ENCODE results near the gene TSLP. TPM values are rescaled to one million over a fixed set of nuclear protein-coding genes. Genes with fewer than 3 reads are reported as not detected.

TSLP gene
- polyA plus RNA-seq, 3 donors: 0.06 to 4.5 (median 1.5) TPM

GRCh38 chr5:111083323-111083722, 11.8 kb downstream of the TSLP start:
- no peak overlapping the region for H3K27ac ChIP-seq (ENCODE audit: low read depth, low read length)
- WGBS, 3 donors: 37 to 70% (median 39%) methylated on average over 7 of the region's 7 CpGs

- WGBS, 3 donors: 1% methylated on average over 50 of the region's 50 CpGs
- H3K27ac ChIP-seq (ENCODE audit: low read depth, low read length): no peak within 1 kb of the TSS
Observed at GRCh38 chr5:111092062-111092853, 20.7 kb downstream of the TSLP start, which contains the start of gene WDR36. WDR36 (plus strand) TSS chr5:111092348; CDS start chr5:111092457, 109 bp downstream.

- H3K27ac ChIP-seq (ENCODE audit: low read depth, low read length): no peak overlapping the region
- 82 to 88% (median 82%) methylated on average over 1 of the region's 1 CpG for WGBS, 3 donors
Observed at GRCh38 chr5:111095982-111096381, 24.5 kb downstream of the TSLP start.

- H3K27ac ChIP-seq (ENCODE audit: low read depth, low read length): no peak overlapping the region
- 53 to 76% (median 57%) methylated on average over 1 of the region's 1 CpG for WGBS, 3 donors
Observed at GRCh38 chr5:111099058-111099778, 27.7 kb downstream of the TSLP start.

GRCh38 chr5:111106320-111106948, 34.9 kb downstream of the TSLP start:
- 93 to 96% (median 94%) methylated on average over 2 of the region's 2 CpGs for WGBS, 3 donors
- no peak overlapping the region for H3K27ac ChIP-seq (ENCODE audit: low read depth, low read length)

- no peak overlapping the region for H3K27ac ChIP-seq (ENCODE audit: low read depth, low read length)
- 76 to 80% (median 77%) methylated on average over 2 of the region's 2 CpGs for WGBS, 3 donors
Observed at GRCh38 chr5:111107371-111107770, 35.9 kb downstream of the TSLP start.

- 89 to 93% (median 91%) methylated on average over 3 of the region's 3 CpGs for WGBS, 3 donors
- H3K27ac ChIP-seq (ENCODE audit: low read depth, low read length): no peak overlapping the region
Observed at GRCh38 chr5:111111956-111112355, 40.4 kb downstream of the TSLP start.

- H3K27ac ChIP-seq (ENCODE audit: low read depth, low read length): no peak overlapping the region
- WGBS, 3 donors: 93 to 97% (median 95%) methylated on average over 3 of the region's 3 CpGs
Observed at GRCh38 chr5:111113678-111114077, 42.2 kb downstream of the TSLP start.

- no peak overlapping the region for H3K27ac ChIP-seq (ENCODE audit: low read depth, low read length)
- 96 to 100% (median 96%) methylated on average over 1 of the region's 1 CpG for WGBS, 3 donors
Observed at GRCh38 chr5:111115229-111115628, 43.7 kb downstream of the TSLP start.

- WGBS, 3 donors: 47 to 87% (median 66%) methylated on average over 1 of the region's 1 CpG
- H3K27ac ChIP-seq (ENCODE audit: low read depth, low read length): no peak overlapping the region
Observed at GRCh38 chr5:111116550-111116949, 45.0 kb downstream of the TSLP start.

- WGBS, 3 donors: 80 to 94% (median 80%) methylated on average over 1 of the region's 1 CpG
- peak overlapping the region; percentile 2 for H3K27ac ChIP-seq (ENCODE audit: low read depth, low read length)
Observed at GRCh38 chr5:111117136-111117535, 45.6 kb downstream of the TSLP start.

- H3K27ac ChIP-seq (ENCODE audit: low read depth, low read length): no peak overlapping the region
- 64 to 75% (median 67%) methylated on average over 2 of the region's 2 CpGs for WGBS, 3 donors
Observed at GRCh38 chr5:111119221-111119620, 47.7 kb downstream of the TSLP start.

GRCh38 chr5:111119856-111120255, 48.3 kb downstream of the TSLP start:
- no peak overlapping the region for H3K27ac ChIP-seq (ENCODE audit: low read depth, low read length)
- WGBS, 3 donors: 92 to 95% (median 94%) methylated on average over 2 of the region's 2 CpGs

- no peak overlapping the region for H3K27ac ChIP-seq (ENCODE audit: low read depth, low read length)
- 65 to 87% (median 82%) methylated on average over 2 of the region's 2 CpGs for WGBS, 3 donors
Observed at GRCh38 chr5:111120911-111121310, 49.4 kb downstream of the TSLP start.

- H3K27ac ChIP-seq (ENCODE audit: low read depth, low read length): no peak overlapping the region
Observed at GRCh38 chr5:111121926-111122325, 50.4 kb downstream of the TSLP start.

GRCh38 chr5:111122398-111122797, 50.9 kb downstream of the TSLP start:
- WGBS, 3 donors: 45 to 100% (median 75%) methylated on average over 2 of the region's 2 CpGs
- H3K27ac ChIP-seq (ENCODE audit: low read depth, low read length): no peak overlapping the region

GRCh38 chr5:111124793-111125192, 53.3 kb downstream of the TSLP start:
- no peak overlapping the region for H3K27ac ChIP-seq (ENCODE audit: low read depth, low read length)
- 89 to 100% (median 94%) methylated on average over 1 of the region's 1 CpG for WGBS, 3 donors

- whole genome bisulfite sequencing, 3 donors: 87 to 92% (median 87%) methylated on average over 3 of the region's 3 CpGs
- no peak overlapping the region for H3K27ac ChIP-seq (ENCODE audit: low read depth, low read length)
Observed at GRCh38 chr5:111126896-111127295, 55.4 kb downstream of the TSLP start.

Measured in adipose tissue (tissue), 3 donors.